Right atrium auricular region (tissue), 2 donors: ENCODE data around the gene GSG1L2. TPM values are rescaled to one million over a fixed set of nuclear protein-coding genes. Genes with fewer than 3 reads are reported as not detected.

Source experiments
- DNase-seq: peaks from one replicate; pipeline ENCODE4 v3.0.0-alpha.2; 2019; ENCODE audit warnings: low spot score
- H3K27ac ChIP-seq, 2 donors: fragments of 200-600 bp; sonication (generic); 1 replicate in 1 of 2; 2 replicates in 1 of 2; pipeline ENCODE4 v1.5.1; 2016 to 2019
- H3K27me3 ChIP-seq, 2 donors: fragments of 200-600 bp; sonication (generic); one replicate each; pipeline versions ENCODE4 v1.5.1 to v1.6.0; 2017 to 2019
- H3K36me3 ChIP-seq: fragments of 200-600 bp; sonication (generic); one replicate; pipeline ENCODE4 v1.5.1; 2016
- H3K4me1 ChIP-seq, 2 donors: fragments of 200-600 bp; sonication (generic); one replicate each; pipeline versions ENCODE4 v1.5.1 to v1.6.0; 2017 to 2019
- H3K4me3 ChIP-seq, 2 donors: fragments of 200-600 bp; sonication (generic); 1 replicate in 1 of 2; 2 replicates in 1 of 2; pipeline ENCODE4 v1.5.1; 2017 to 2019; ENCODE audit warnings: mild to moderate bottlenecking in 1 of 2, moderate library complexity in 1 of 2
- H3K9me3 ChIP-seq, 2 donors: fragments of 200-600 bp; sonication (generic); one replicate each; pipeline ENCODE4 v1.5.1; 2019
- CTCF ChIP-seq, 2 donors: fragments of 200-600 bp; sonication (generic); IDR thresholded peaks; one replicate each; pipeline ENCODE4 v1.5.1; 2019; ENCODE audit warnings: antibody characterized with exemption in 2 of 2
- total RNA-seq, 2 donors: library from RNA; depleted of rRNA; stranded (reverse); fragments of >200 nt; gene quantifications; one replicate each; pipeline ENCODE4 v1.1.0, GENCODE V29; 2016

GSG1L2 gene
- total RNA-seq = not detected

DNA sequence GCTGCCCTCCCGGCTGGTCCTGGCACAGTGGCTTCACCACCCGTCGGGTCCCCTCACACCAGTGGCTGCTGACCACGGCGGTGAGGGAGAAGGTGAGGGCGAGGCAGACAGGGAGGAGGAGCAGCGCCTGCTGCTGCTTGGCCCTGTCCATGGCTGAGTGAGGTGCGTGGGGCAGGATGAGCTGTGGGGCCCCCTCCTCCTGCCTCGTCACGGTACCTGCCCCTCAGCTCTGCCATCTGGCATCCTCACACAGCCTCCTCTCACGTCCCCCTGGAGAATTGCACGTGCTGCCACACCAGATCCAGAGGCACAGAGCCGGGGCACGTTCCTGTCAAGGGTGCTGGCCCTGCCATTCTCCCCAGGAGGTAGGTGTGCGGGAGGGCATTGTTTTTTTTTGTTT lies at the start of gene GSG1L2:
Gene GSG1L2, minus strand, starts transcription at position 159 of the 400 bp plus-strand sequence. Its CDS starts 8 bp downstream, at position 151.
- H3K9me3 ChIP-seq = no peaks in the 10 kb centered on the region
- no peak for TF ChIP-seq CTCF (IDR thresholded peaks at IDR 0.05)

DNA sequence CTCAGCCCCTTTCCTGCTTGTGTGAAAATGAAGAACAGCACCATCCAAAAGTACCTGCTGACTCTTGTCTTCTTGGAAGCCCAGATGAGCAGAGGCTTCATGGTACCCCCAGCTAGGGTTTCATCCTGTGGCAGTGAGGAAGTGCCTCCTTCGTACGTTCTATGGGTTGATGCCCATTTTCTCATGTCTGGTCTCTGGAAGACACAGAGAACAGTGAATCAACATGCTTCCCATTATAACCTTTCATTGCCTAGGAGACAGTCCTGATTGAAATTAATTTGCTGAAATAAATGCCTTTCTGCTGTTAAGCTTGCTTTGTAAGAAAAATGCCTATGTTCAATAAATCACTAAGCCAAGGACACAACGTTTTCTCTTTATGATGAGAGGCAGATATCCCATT lies 46.7 kb upstream of the GSG1L2 start:
- Histone ChIP-seq H3K9me3 (no peaks in the 10 kb centered on the region), H3K4me1 (no peaks in the 10 kb centered on the region), H3K36me3 (no peaks in the 10 kb centered on the region), H3K27me3 (no peaks in the 10 kb centered on the region), H3K4me3 (no peak overlapping the region), H3K27ac (no peak overlapping the region)
- peak; percentile 5 for DNase-seq
- no peak for TF ChIP-seq CTCF (IDR thresholded peaks at IDR 0.05)

More for the DNA sequence above, at the start of gene GSG1L2:
- Histone ChIP-seq H3K4me3 (no peak within 1 kb of the TSS), H3K27ac (no peak within 1 kb of the TSS), H3K36me3 (no peaks in the 10 kb centered on the region), H3K27me3 (no peaks in the 10 kb centered on the region), H3K4me1 (no peaks in the 10 kb centered on the region)
- no peak for DNase-seq

DNA sequence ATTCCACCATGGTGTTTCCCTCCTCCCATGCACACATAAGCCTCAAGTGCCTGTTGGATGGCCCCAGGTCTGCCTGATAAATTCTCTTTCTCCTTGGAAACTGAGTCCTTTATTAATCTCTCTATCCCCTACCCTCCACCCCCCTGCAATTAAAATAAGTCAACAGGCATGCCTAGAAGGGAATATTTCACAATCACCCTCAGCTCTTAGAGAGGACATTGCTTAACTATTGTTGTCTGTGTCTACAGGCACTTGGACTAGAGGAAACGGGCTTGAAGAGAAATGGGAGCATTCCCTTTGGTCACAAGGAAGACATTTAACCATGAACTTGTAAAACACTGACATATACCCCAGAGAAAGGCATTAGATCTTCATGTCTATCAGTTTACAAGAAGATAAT lies 43.7 kb upstream of the GSG1L2 start:
- H3K9me3 ChIP-seq = peaks cover 0 to 6% of the 10 kb centered on the region in 2 donors
- H3K4me1 ChIP-seq = no peaks in the 10 kb centered on the region
- no peak for TF ChIP-seq CTCF (IDR thresholded peaks at IDR 0.05)

GRCh38 chr17:9862949-9863348 lies 41.1 kb upstream of the GSG1L2 start:
- no peak overlapping the region for H3K27ac ChIP-seq
- no peak overlapping the region for H3K4me3 ChIP-seq
- TF ChIP-seq CTCF (IDR thresholded peaks at IDR 0.05) = no peak
- peaks cover 0 to 6% of the 10 kb centered on the region in 2 donors for H3K9me3 ChIP-seq
- H3K36me3 ChIP-seq = no peaks in the 10 kb centered on the region
- peak; percentile 16 for DNase-seq
- no peaks in the 10 kb centered on the region for H3K27me3 ChIP-seq
- H3K4me1 ChIP-seq = no peaks in the 10 kb centered on the region

More for the DNA sequence above, 43.7 kb upstream of the GSG1L2 start:
- no peaks in the 10 kb centered on the region for H3K36me3 ChIP-seq
- no peak overlapping the region for H3K27ac ChIP-seq
- no peaks in the 10 kb centered on the region for H3K27me3 ChIP-seq
- H3K4me3 ChIP-seq = no peak overlapping the region
- DNase-seq = no peak

DNA sequence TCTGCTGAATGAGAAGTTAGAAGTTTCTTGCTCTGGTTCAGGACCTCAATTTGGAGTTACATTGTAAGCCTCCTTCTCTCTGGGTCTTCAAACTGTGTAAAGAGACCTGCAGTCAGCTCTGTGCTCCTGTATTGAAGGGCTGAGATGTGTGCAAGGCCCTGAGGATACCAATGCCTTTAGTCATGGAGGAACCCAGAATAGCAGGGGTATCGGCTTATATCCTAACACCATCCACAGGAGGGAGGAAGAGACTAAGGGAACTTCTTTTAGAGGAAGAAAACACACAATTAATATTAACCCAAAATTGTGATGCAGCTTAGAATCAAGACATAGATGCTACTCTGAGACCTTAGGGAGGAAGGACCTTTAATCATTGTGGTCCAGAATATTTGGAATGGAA lies 40.3 kb upstream of the GSG1L2 start:
- DNase-seq = no peak
- Histone ChIP-seq H3K4me3 (no peak overlapping the region), H3K9me3 (peaks cover 0 to 6% of the 10 kb centered on the region in 2 donors), H3K4me1 (no peaks in the 10 kb centered on the region), H3K36me3 (no peaks in the 10 kb centered on the region), H3K27ac (no peak overlapping the region), H3K27me3 (no peaks in the 10 kb centered on the region)
- TF ChIP-seq CTCF (IDR thresholded peaks at IDR 0.05) = no peak

DNA sequence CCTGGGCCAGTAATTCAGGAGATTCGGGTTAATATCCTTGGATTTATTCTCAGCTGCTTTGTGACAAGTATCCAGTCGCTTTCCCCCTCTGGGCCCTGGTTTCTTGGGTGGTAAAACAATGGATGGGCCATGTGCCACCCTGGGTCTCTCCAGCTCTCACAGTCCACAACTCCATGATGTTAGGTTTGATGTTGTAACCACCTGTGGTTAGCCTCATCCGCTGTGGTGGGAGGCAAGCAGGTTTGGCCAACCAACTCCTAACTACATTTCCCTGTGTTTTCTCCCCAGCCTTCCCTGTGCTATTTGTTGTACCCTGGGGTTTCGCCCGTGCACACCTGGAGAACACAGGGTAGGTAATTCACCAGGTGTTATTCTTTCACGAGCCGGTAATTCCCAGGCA lies 39.0 kb upstream of the GSG1L2 start:
- no peak overlapping the region for H3K27ac ChIP-seq
- H3K27me3 ChIP-seq = no peaks in the 10 kb centered on the region
- no peak overlapping the region for H3K4me3 ChIP-seq
- H3K4me1 ChIP-seq = no peaks in the 10 kb centered on the region
- no peak for DNase-seq
- H3K9me3 ChIP-seq = peaks cover 0 to 6% of the 10 kb centered on the region in 2 donors
- TF ChIP-seq CTCF (IDR thresholded peaks at IDR 0.05) = no peak
- no peaks in the 10 kb centered on the region for H3K36me3 ChIP-seq
